ENCODE data around the gene FAT1.

Gene FAT1

DNA sequence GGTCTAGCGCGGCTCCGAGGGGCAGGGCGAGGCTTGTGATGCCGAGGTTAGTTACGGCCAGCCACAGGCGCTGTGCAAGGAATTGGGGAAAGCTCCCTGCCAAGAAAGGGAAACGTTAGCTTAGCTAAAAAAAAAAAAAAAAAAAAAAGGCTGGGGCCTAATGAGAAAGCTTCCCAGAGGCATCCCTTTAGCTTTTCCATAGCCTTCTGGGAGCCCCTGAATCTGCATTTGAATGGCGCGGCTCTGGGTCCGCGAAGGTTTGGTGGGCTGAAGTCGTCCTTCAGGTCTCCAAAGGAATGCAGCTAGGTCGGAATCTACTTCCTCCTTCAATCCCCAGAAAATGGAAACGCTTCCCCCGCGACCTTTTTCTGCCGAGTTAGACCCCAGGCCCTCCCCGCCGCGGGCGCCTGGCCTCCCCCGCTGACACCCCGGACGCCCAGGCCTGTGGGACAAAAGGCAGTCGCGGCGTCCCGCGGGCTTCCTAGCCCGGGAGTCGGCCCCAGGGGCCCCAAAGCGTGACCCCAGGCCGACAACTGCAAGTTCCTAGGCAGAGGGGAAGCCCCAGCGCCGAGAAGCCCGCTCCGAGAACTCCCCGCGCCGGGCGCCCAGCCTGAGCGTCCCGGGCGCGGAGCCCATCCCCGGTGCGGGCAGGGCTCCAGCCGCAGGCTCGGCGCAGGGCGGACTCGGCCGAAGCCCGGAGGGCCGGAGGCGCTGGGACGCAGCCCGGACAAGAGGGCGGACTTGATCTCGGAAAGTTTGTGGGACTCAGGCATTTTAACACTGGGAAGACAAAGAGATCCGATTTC lies 605 bp upstream of the FAT1 start:
- no peak for DNase-seq (ENCODE audit: low read depth)

DNA sequence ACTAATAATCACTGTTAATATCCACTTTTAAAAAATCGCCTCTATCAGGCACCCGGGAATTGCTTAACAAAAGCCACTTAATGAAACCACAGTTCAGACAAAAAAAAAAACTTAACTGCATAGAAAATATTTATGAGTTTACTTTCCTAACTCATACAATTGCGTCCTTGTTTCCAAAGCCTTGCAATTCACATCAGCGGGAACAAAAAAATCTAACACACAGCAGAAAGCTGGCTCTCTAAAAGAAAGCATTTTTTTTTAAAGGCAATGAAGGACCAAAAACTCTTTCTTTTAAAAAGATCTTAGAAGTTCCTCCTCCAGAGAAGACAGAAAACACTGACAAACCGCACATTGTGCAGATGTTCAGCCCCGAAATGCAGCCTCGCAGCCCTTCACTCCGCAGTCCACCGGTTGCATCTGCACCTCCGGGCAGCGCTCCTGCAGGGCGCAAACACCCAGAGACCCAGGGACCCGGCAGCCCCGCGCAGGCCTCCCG lies 812 bp downstream of the FAT1 start:
- DNase-seq (ENCODE audit: low read depth), result no peak

GRCh38 chr4:186719925-186720694 lies 3.5 kb downstream of the FAT1 start:
- DNase-seq (ENCODE audit: low read depth), result no peak

GRCh38 chr4:186717556-186717955 lies 6.1 kb downstream of the FAT1 start:
- no peak for DNase-seq (ENCODE audit: low read depth)

DNA sequence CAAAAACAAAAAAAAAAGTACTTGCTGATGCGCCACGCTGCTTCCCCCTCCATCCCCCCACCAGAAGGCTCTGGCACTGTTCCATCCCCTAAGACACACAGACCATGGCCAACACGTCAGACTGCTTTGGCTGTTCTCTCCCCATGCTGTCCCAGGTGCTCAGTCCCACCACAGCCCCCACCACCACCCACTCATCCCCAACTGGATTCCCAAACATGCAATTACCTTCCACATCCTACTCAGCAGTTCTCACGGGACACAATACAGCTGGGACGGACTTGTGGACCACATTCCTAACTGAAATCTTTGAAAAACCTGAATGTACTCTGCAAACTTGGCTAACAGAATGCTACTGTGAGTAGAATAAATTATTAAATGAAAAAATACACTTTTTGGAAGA lies 8.6 kb downstream of the FAT1 start:
- no peak for DNase-seq (ENCODE audit: low read depth)

GRCh38 chr4:186714006-186714675 lies 9.5 kb downstream of the FAT1 start:
- no peak for DNase-seq (ENCODE audit: low read depth)

DNA sequence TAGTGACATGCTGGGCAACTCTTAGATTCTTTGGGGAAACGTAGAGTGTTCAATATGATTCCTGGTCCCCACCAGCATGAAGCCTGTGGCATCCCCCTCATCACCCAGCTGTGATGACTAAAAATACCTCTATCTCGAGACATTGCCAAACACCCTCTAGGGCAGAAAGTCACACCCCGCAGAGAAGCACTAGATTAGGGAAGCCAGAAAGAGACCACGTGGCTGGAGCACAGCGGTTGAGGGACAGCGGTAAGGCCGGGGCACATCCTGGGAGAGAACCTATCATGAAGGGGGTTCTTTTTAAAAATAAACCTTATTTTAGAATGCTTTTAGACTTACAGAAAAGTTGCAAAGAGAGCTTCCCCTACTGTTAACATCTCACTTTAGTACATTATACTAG lies 11.0 kb downstream of the FAT1 start:
- no peak for DNase-seq (ENCODE audit: low read depth)

- no peak for DNase-seq (ENCODE audit: low read depth)
Observed at GRCh38 chr4:186710521-186711119, 13.0 kb downstream of the FAT1 start.

GRCh38 chr4:186709517-186709916 lies 14.1 kb downstream of the FAT1 start:
- no peak for DNase-seq (ENCODE audit: low read depth)

- DNase-seq (ENCODE audit: low read depth), result no peak
Observed at GRCh38 chr4:186708554-186708953, 15.1 kb downstream of the FAT1 start.

GRCh38 chr4:186707996-186708395 lies 15.7 kb downstream of the FAT1 start:
- DNase-seq (ENCODE audit: low read depth), result no peak

- DNase-seq (ENCODE audit: low read depth), result no peak
Observed at GRCh38 chr4:186707574-186707973, 16.1 kb downstream of the FAT1 start.

GRCh38 chr4:186704057-186704456 lies 19.6 kb downstream of the FAT1 start:
- no peak for DNase-seq (ENCODE audit: low read depth)

DNA sequence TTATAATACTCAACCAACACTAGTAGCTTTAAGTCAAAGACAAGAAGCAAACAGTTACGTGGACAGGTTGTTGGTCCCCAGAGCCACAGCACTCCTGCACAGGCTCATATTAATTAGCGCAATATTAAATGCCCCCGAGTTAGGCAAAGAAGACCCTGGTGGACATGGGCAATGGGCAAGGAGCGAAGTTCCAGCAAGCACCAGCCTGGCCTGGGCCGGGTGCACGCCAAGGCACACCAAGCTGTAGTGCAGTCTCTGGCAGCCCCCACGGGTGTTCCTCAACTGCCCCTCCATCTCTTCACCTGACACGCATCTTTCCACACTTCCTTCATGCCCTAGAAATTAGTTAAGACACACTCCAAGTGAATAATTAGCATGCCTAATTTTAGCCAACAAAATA lies 20.1 kb downstream of the FAT1 start:
- DNase-seq (ENCODE audit: low read depth), result no peak

- no peak for DNase-seq (ENCODE audit: low read depth)
Observed at GRCh38 chr4:186702940-186703339, 20.7 kb downstream of the FAT1 start.

GRCh38 chr4:186702297-186702696 lies 21.4 kb downstream of the FAT1 start:
- DNase-seq (ENCODE audit: low read depth), result no peak

- no peak for DNase-seq (ENCODE audit: low read depth)
Observed at GRCh38 chr4:186701788-186702187, 21.9 kb downstream of the FAT1 start.

DNA sequence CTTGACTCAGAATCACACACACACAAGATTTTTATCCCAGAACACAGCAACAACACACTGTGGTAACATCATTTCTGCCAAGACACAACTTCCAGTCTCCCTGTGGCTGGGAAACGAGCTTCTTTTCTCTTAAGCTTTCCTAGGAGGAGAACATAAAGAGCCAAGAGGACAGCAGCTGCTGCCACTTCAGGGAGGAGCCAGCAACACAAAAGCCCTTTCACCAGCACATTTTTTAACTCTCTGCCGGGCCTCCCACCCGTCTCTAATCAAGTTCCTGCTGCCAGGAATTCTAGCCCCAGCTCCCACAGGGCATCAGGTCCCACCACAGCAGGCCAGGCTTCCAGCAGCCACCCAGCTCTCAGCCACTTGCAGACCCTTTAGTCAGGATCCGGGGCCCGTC lies 22.4 kb downstream of the FAT1 start:
- no peak for DNase-seq (ENCODE audit: low read depth)

GRCh38 chr4:186700746-186701145 lies 22.9 kb downstream of the FAT1 start:
- DNase-seq (ENCODE audit: low read depth), result no peak

- no peak for DNase-seq (ENCODE audit: low read depth)
Observed at GRCh38 chr4:186699881-186700397, 23.7 kb downstream of the FAT1 start.

GRCh38 chr4:186699298-186699697 lies 24.4 kb downstream of the FAT1 start:
- DNase-seq (ENCODE audit: low read depth), result no peak

DNA sequence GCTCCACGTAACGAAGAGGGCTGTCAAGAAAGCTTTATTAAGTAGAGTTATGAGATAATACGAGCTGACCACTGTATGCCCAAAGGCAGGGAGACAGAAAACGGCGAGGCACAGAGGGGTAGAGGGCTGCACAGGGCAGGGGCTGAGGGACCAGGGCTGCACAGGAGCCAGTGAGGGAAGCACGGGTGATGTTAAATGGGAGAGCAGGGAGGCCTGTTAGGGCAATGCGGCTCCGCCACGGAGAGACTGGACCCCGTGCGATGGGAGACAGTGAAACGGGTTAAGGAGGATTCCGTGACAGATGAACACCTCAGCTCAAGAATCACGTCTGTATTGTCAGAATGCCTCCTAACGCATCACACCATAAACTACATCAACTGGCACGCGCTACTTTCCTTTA lies 25.1 kb downstream of the FAT1 start:
- DNase-seq (ENCODE audit: low read depth), result no peak
